ENCODE results near the gene ZCCHC7. TPM values are rescaled to one million over a fixed set of nuclear protein-coding genes. Genes with fewer than 3 reads are reported as not detected.

Gene ZCCHC7
- total and polyA plus RNA-seq, 9 of the 15 experiments (the other 6 are each of a cell fraction or from before 2014, with no cell fraction given), result 34.1 to 68.9 (median 48.8) TPM

GRCh38 chr9:37148181-37148580 is 27.8 kb downstream of the ZCCHC7 start:
- POLR2A ChIA-PET, result interaction anchor here (1.5 to 1.8 kb wide), 2 partner anchors 11 to 14 kb away, joined by 3 to 8 read pairs; no protein-coding TSS in a partner anchor
- Histone ChIP-seq H3K9me1 (ENCODE audit: control insufficient read depth, insufficient read depth, low read length) (no peaks in the 10 kb centered on the region), H4K20me1 (replicated peaks; ENCODE audit: control insufficient read depth, insufficient read depth, low read length) (no peaks in the 10 kb centered on the region), H3K27me3 (ENCODE audit: control insufficient read depth in 2 of 2, insufficient read depth in 2 of 2, low read length in 2 of 2) (no peaks in the 10 kb centered on the region), H2AFZ (ENCODE audit: low read depth, low read length) (no peak overlapping the region), H3K36me3 (ENCODE audit: control insufficient read depth, insufficient read depth, low read length) (peaks cover 56% of the 10 kb centered on the region), H3K9ac (ENCODE audit: insufficient read depth in 1 of 2, low read depth in 2 of 2, low read length in 2 of 2) (no peak overlapping the region), H3K4me2 (ENCODE audit: insufficient read depth, low read length) (no peak overlapping the region), H3K4me3 (no peak overlapping the region), H3K27ac (ENCODE audit: extremely low read depth, low read depth, low read length) (no peak overlapping the region), H3K9me3 (replicated peaks; ENCODE audit: control insufficient read depth, insufficient read depth, low read depth, low read length) (no peaks in the 10 kb centered on the region), H3K4me1 (replicated peaks in 1 of 2; ENCODE audit: control insufficient read depth in 2 of 2, insufficient read depth in 2 of 2, low read length in 2 of 2) (peaks cover 0 to 2% of the 10 kb centered on the region in 2 experiments; a peak in 3 of 5 replicates), H3K79me2 (ENCODE audit: control insufficient read depth, insufficient read depth, low read length) (peaks cover 77% of the 10 kb centered on the region)
- in situ Hi-C loops (cut with MboI) (no loop called here), intact Hi-C loops (cut with micrococcal nuclease) (loop anchor here (5.0 to 10.0 kb wide), 2 partner anchors 49 to 157 kb away; no protein-coding TSS in a partner anchor)
- WGBS (ENCODE audit: insufficient coverage, low coverage, missing lambda C conversion rate), result 12% methylated on average over 2 of the region's 2 CpGs
- CTCF ChIA-PET (ENCODE audit: low intra/inter-chr PET ratio), result no interaction called here
- no TSS peak for BruUV-seq (replicated peaks)
- DNase-seq (ENCODE audit: extremely low read depth in 1 of 4, low spot score in 3 of 4), result peak in 3 of 4 experiments; percentile 21 to 41 (median 22)
- ATAC-seq, result peak; percentile 76
- no peak for FAIRE-seq
- TF ChIP-seq HDAC6 (IDR thresholded peaks at IDR 0.05; ENCODE audit: low read depth, low read length) (no peak), ETV1 (tag; conservative IDR thresholded peaks at IDR 0.05; ENCODE audit: low read depth) (no peak), THAP7 (CRISPR knock-in tag; IDR thresholded peaks at IDR 0.05) (no peak), ZBTB7A (IDR thresholded peaks at IDR 0.05; ENCODE audit: borderline replicate concordance, control insufficient read depth, low read depth, low read length) (no peak), TAL1 (IDR thresholded peaks at IDR 0.05) (peak; percentile 71), TCF3 (CRISPR knock-in tag; IDR thresholded peaks at IDR 0.05) (peak; percentile 83), E2F6 (IDR thresholded peaks at IDR 0.05; ENCODE audit: borderline replicate concordance in 1 of 2, extremely low read depth in 1 of 2, insufficient read depth in 1 of 2, insufficient read length in 1 of 2, low read depth in 1 of 2, low read length in 1 of 2, poor library complexity in 1 of 2, severe bottlenecking in 1 of 2) (no peak), SMAD3 (CRISPR knock-in tag; conservative IDR thresholded peaks at IDR 0.05) (no peak), TBL1XR1 (IDR thresholded peaks at IDR 0.05; ENCODE audit: low read length in 2 of 2) (no peak), RBM17 (IDR thresholded peaks at IDR 0.05; ENCODE audit: borderline replicate concordance, low read depth, low read length) (no peak), ZFP30 (CRISPR knock-in tag; IDR thresholded peaks at IDR 0.05; ENCODE audit: borderline replicate concordance) (no peak), TEAD4 (IDR thresholded peaks at IDR 0.05; ENCODE audit: low read length) (peak; percentile 74), TEAD4 (CRISPR knock-in tag; IDR thresholded peaks at IDR 0.05; ENCODE audit: borderline replicate concordance) (no peak), NFXL1 (CRISPR knock-in tag; IDR thresholded peaks at IDR 0.05) (no peak), NONO (IDR thresholded peaks at IDR 0.05; ENCODE audit: low read depth in 2 of 2, low read length in 1 of 2) (no peak), IRF1 (CRISPR knock-in tag; IDR thresholded peaks at IDR 0.05; ENCODE audit: borderline replicate concordance) (no peak), POLR3A (IDR thresholded peaks at IDR 0.05; ENCODE audit: borderline replicate concordance, extremely low read depth, insufficient read depth, insufficient read length) (no peak), FOXJ2 (tag; IDR thresholded peaks at IDR 0.05) (no peak), MAFF (IDR thresholded peaks at IDR 0.05; ENCODE audit: low read length) (no peak), YY1 (IDR thresholded peaks at IDR 0.05; ENCODE audit: borderline replicate concordance in 1 of 3, control insufficient read depth in 1 of 3, extremely low read depth in 1 of 3, insufficient read depth in 3 of 3, insufficient read length in 1 of 3, insufficient replicate concordance in 2 of 3, low read depth in 1 of 3, low read length in 2 of 3) (no peak)
